Measurements from ENCODE around the gene TNNI3.

TNNI3 gene

GRCh38 chr19:55145232-55145631, 12.3 kb downstream of the TNNI3 start:
- H3K4me3 ChIP-seq (ENCODE audit: low read depth, low read length), result no peak overlapping the region
- TF ChIP-seq CTCF (IDR thresholded peaks at IDR 0.05; ENCODE audit: control insufficient read depth, extremely low read depth, insufficient read depth), result no peak
- no peak for DNase-seq (ENCODE audit: low read depth)

- no peak overlapping the region for H3K4me3 ChIP-seq (ENCODE audit: low read depth, low read length)
- TF ChIP-seq CTCF (IDR thresholded peaks at IDR 0.05; ENCODE audit: control insufficient read depth, extremely low read depth, insufficient read depth), result no peak
- no peak for DNase-seq (ENCODE audit: low read depth)
Observed at GRCh38 chr19:55141696-55142095, 15.8 kb downstream of the TNNI3 start.

DNA sequence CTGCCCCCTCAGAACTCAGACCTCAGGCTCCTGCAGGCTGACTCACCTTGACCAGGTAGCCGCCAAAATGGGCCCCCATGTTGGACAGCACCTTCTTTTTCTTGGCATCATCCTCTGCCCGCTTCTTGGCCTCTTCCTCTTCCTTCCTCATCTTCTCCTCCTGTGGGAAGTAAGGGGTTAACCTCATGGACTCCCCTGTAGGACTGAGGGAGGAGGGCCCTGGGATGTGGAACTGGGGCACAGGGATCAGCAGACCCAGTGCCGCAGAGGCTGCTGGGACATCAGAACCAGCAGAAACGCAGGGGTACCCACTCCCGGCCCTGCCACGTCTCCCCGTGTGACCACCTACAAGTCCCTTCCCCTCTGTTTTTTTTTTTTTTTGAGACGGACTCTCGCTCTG, 19.6 kb downstream of the TNNI3 start:
- DNase-seq (ENCODE audit: low read depth), result no peak
- H3K4me3 ChIP-seq (ENCODE audit: low read depth, low read length), result no peak overlapping the region
- no peak for TF ChIP-seq CTCF (IDR thresholded peaks at IDR 0.05; ENCODE audit: control insufficient read depth, extremely low read depth, insufficient read depth)

- TF ChIP-seq CTCF (IDR thresholded peaks at IDR 0.05; ENCODE audit: control insufficient read depth, extremely low read depth, insufficient read depth), result no peak
Observed at GRCh38 chr19:55136399-55137102, 21.0 kb downstream of the TNNI3 start.

GRCh38 chr19:55134736-55135135, 22.8 kb downstream of the TNNI3 start:
- TF ChIP-seq CTCF (IDR thresholded peaks at IDR 0.05; ENCODE audit: control insufficient read depth, extremely low read depth, insufficient read depth), result no peak
- DNase-seq (ENCODE audit: low read depth), result no peak
- no peak overlapping the region for H3K4me3 ChIP-seq (ENCODE audit: low read depth, low read length)

More at GRCh38 chr19:55136399-55137102, 21.0 kb downstream of the TNNI3 start:
- H3K4me3 ChIP-seq (ENCODE audit: low read depth, low read length), result no peak overlapping the region
- no peak for DNase-seq (ENCODE audit: low read depth)

DNA sequence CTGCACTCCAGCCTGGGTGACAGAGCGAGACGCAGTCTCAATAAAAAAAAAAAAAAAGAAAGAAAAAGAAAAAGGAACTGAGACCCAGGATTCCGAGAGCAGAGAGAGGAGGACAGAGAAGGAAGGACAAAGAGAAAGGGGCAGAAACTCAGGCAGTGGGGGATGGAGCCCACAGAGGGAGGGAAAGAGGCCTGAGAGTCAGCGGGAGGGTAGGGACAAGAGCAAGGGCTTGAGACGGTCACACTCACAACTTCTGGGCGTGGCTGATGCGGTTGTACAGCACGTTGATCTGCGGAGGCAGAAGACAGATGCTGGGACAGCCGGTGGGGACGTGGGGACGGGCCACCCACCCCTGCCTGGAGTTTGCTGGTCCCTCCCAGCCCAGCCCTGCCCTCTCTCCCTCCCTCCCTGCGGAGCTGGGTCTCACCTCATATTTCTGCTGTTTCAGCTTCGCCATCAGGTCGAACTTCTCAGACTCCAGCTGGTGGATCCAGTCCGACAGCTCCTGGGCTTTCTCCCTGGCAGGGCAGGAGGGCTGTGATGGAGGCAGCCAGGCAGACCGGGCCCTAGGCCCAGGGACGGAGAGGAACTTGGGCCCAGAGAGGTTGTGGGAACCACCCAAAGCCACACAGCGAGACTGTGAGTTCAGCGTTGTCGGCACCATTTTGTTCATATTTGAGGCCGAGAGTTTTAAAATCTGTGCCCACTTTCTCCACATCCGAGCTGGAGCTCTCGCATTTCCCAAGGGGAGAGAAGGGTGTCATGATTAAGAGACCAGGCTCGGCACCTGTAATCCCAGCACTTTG, 23.7 kb downstream of the TNNI3 start:
- DNase-seq (ENCODE audit: low read depth), result no peak
- TF ChIP-seq CTCF (IDR thresholded peaks at IDR 0.05; ENCODE audit: control insufficient read depth, extremely low read depth, insufficient read depth), result no peak
- no peak overlapping the region for H3K4me3 ChIP-seq (ENCODE audit: low read depth, low read length)

All from LNCaP clone FGC (cell line).